ENCODE measurements around the gene TBRG1. TPM values are rescaled to one million over a fixed set of nuclear protein-coding genes. Genes with fewer than 3 reads are reported as not detected.

Gene TBRG1
- total and polyA plus RNA-seq, 5 donors = 17.9 to 28.6 (median 25.3) TPM

DNA sequence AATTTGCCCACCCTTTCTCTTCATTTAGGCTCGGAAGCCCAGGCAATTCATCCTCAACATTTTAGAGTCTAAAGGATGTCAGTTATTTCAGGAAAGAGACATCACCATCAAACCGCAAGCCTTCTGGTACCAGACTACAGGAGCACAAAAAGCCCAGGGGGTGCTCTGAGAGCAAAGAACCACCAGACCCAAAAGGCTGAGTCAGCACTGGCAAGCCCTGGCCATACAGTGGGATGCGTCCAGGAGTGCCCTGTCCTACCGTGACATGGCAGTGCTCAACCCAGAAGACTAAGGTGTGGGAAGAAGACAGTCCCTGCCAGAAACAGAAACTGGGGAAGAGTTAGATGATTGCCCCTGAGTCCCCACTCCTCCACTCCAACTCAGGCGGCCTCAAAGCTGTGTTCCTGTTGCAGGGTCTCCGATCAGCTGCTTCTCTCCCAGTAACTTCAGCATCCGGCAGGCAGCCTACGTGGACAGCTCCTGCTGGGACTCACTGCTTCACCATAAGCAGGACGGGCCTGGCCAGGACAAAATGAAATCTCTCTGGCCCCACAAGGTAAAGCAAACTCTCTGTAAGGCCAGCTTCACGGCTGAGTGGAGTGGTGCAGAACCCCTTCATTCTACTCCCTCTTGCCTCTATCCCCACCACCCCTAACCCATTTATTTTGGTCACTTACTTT, 10.0 kb upstream of the TBRG1 start:
- intact Hi-C loops (cut with DNase I) = no loop called here
- WGBS = 60% methylated on average over 10 of the region's 10 CpGs
- Histone ChIP-seq H3K9me3 (ENCODE audit: control insufficient read depth, low read length) (no peaks in the 10 kb centered on the region), H3K27me3 (ENCODE audit: control insufficient read depth, insufficient read depth) (no peaks in the 10 kb centered on the region), H3K4me1 (ENCODE audit: control insufficient read depth, insufficient read depth, low read length) (no peaks in the 10 kb centered on the region), H3K4me3 (ENCODE audit: low read length) (no peak overlapping the region), H3K27ac (ENCODE audit: low read length) (no peak overlapping the region)
- ATAC-seq = no peak
- DNase-seq = no peak

DNA sequence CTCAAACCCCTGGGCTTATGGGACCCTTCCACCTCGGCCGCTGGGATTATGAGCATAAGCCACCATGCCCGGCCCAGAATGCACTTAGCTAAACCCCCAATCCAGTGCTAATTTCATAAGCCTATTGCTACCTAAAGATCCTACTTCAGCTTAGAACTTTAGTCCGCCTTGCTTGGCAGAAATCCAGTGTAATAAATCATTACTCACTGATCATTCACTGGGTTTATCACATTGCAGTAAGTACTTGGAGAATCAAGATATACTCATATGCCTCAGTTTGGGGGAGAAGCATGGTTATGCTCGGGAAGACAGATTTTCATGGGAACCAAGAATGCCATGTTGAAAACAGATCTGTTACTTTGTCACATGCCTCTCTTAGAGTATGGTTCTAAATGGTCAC, 3.8 kb upstream of the TBRG1 start:
- intact Hi-C loops (cut with DNase I) = no loop called here

DNA sequence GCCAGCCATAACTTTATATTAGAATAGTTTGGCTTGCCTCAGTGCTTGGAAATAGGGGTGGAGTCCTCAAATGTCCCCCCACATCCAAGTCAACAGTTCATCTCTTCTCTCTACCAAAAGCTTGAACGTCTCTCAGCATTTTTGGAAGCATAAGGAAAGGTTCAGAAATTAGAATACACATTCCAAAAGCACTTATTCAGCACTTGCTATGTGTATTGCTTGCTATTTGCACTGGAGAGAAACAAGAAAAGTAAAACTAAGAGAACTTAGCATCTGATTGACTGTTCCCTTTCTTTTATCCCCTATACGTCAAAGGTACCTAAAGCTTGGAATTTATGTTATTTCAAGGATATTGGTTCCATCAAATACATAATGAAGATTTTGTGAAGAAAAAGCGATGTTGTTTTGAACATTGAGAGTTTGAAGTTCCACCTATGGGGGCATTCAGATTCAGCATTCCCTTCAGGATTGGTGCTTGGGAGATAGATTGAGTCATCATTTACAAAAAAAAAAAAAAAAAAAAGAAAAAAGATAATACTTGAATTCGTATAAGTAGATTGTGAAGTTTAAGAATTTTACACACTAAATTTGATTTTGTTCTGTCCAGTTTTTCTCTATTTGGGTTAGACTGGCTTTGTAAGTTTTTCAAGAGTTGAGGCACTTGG, 1.3 kb downstream of the TBRG1 start:
- no peaks in the 10 kb centered on the region for H3K27me3 ChIP-seq (ENCODE audit: control insufficient read depth, insufficient read depth)
- intact Hi-C loops (cut with DNase I) = no loop called here
- peak overlapping the region; percentile 92 for H3K4me3 ChIP-seq (ENCODE audit: low read length)
- WGBS = 51% methylated on average over 4 of the region's 4 CpGs
- H3K4me1 ChIP-seq (ENCODE audit: control insufficient read depth, insufficient read depth, low read length) = no peaks in the 10 kb centered on the region
- ATAC-seq = no peak
- no peaks in the 10 kb centered on the region for H3K9me3 ChIP-seq (ENCODE audit: control insufficient read depth, low read length)
- no peak overlapping the region for H3K27ac ChIP-seq (ENCODE audit: low read length)
- no peak for DNase-seq

More for the DNA sequence above, 3.8 kb upstream of the TBRG1 start:
- no peaks in the 10 kb centered on the region for H3K27me3 ChIP-seq (ENCODE audit: control insufficient read depth, insufficient read depth)
- no peak overlapping the region for H3K27ac ChIP-seq (ENCODE audit: low read length)
- H3K9me3 ChIP-seq (ENCODE audit: control insufficient read depth, low read length) = no peaks in the 10 kb centered on the region
- H3K4me1 ChIP-seq (ENCODE audit: control insufficient read depth, insufficient read depth, low read length) = no peaks in the 10 kb centered on the region
- DNase-seq = no peak
- H3K4me3 ChIP-seq (ENCODE audit: low read length) = no peak overlapping the region
- no peak for ATAC-seq
- 82% methylated on average over 5 of the region's 5 CpGs for WGBS

DNA sequence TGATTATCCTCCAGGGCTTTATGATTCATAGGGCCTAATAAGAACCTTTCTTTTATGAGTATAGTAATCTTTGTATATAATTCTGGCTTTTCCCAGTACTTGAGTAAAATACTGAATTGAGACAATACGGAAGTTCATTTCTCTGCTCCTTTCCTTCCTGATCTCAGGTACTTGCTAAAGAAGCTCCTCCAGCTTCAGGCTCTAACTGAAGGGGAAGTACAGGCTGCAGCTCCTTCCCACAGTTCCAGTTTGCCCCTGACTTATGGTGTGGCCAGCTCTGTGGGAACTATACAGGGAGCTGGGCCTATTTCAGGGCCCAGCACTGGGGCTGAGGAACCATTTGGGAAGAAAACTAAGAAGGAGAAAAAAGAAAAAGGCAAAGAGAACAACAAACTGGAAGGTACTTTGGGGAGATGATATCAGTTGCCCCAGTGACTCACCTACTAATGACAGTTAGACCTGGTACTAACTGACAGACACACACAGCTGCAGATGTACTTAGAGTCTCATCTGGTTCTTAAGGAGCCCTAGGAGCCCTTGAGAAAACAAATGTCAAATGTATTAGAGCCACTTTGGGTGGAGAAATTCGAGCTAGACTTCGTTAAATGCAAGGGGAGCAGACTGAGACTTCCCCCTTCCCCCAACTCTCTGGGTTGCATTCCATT, 3.0 kb downstream of the TBRG1 start:
- Histone ChIP-seq H3K4me1 (ENCODE audit: control insufficient read depth, insufficient read depth, low read length) (no peaks in the 10 kb centered on the region), H3K4me3 (ENCODE audit: low read length) (no peak overlapping the region), H3K27me3 (ENCODE audit: control insufficient read depth, insufficient read depth) (no peaks in the 10 kb centered on the region), H3K9me3 (ENCODE audit: control insufficient read depth, low read length) (no peaks in the 10 kb centered on the region), H3K27ac (ENCODE audit: low read length) (no peak overlapping the region)
- ATAC-seq (no peak), DNase-seq (no peak)
- intact Hi-C loops (cut with DNase I) = no loop called here
- 91% methylated on average over 3 of the region's 3 CpGs for WGBS

DNA sequence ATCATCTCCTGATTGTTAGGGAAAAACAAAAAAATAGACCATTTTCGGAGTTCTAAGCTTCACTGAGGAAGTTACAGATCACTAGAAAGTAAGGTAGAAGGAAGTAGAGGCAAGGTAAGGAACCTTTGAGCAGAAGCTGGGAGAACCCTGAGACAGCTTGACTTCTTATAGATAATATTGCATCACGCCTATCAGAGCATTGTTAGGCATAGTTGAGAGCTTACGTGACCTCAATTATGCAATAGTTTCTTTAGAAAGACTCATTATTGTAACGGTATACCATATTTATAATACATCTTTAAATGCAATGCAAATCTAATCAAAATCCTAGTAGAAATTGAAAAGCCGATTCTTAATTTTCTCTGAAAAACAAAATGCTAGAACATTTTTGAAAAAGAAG, 4.9 kb downstream of the TBRG1 start:
- intact Hi-C loops (cut with DNase I) = no loop called here
- H3K9me3 ChIP-seq (ENCODE audit: control insufficient read depth, low read length) = no peaks in the 10 kb centered on the region
- H3K4me1 ChIP-seq (ENCODE audit: control insufficient read depth, insufficient read depth, low read length) = no peaks in the 10 kb centered on the region
- ATAC-seq (no peak), DNase-seq (no peak)
- H3K27me3 ChIP-seq (ENCODE audit: control insufficient read depth, insufficient read depth) = no peaks in the 10 kb centered on the region
- H3K4me3 ChIP-seq (ENCODE audit: low read length) = no peak overlapping the region
- WGBS = 86% methylated on average over 5 of the region's 5 CpGs
- no peak overlapping the region for H3K27ac ChIP-seq (ENCODE audit: low read length)

DNA sequence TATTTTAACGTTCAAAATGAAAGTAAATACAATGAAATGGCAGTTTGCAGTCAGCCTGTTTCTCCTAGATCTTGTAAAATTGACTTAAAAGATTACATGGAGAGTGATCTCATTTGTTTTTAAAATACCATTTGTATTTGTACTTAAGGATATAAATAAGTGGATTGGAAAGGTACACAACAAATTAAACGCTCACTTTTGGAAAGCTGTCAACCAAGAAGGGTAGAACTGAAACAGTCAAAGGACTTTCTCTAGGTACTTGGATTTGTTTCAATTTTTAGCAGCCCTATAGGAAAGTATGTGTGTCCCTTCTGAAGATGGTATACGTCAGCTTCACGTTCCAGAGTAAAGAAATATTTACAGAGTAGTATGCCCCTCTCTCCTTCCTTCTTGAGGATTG, 7.3 kb downstream of the TBRG1 start:
- DNase-seq (no peak), ATAC-seq (no peak)
- H3K27ac ChIP-seq (ENCODE audit: low read length) = no peak overlapping the region
- no peaks in the 10 kb centered on the region for H3K4me1 ChIP-seq (ENCODE audit: control insufficient read depth, insufficient read depth, low read length)
- intact Hi-C loops (cut with DNase I) = no loop called here
- H3K27me3 ChIP-seq (ENCODE audit: control insufficient read depth, insufficient read depth) = no peaks in the 10 kb centered on the region
- 85% methylated on average over 4 of the region's 4 CpGs for WGBS
- H3K9me3 ChIP-seq (ENCODE audit: control insufficient read depth, low read length) = no peaks in the 10 kb centered on the region
- H3K4me3 ChIP-seq (ENCODE audit: low read length) = no peak overlapping the region

DNA sequence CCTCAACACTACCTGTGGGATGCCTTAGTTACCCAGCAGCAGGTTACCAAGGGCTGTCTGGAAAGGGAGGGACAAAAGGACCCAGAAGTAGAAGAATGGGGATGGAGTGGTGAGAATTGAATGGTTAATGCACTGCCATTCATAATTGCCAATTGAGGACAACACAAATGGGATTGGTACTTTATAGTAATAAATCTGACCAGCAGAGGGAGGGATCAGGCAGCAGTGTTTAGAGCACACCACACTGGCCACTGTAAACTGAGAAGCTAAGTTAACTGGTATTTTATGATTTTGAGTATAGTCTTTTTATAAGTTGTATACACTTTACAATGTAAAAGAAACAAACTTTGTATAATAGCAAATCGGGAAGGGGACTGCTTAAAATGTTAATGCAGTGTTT, 10.7 kb downstream of the TBRG1 start:
- intact Hi-C loops (cut with DNase I) = no loop called here
- no peak overlapping the region for H3K27ac ChIP-seq (ENCODE audit: low read length)
- ATAC-seq (no peak), DNase-seq (no peak)
- no peaks in the 10 kb centered on the region for H3K27me3 ChIP-seq (ENCODE audit: control insufficient read depth, insufficient read depth)
- 96% methylated on average over 1 of the region's 1 CpG for WGBS
- no peak overlapping the region for H3K4me3 ChIP-seq (ENCODE audit: low read length)
- H3K4me1 ChIP-seq (ENCODE audit: control insufficient read depth, insufficient read depth, low read length) = no peaks in the 10 kb centered on the region
- no peaks in the 10 kb centered on the region for H3K9me3 ChIP-seq (ENCODE audit: control insufficient read depth, low read length)

DNA sequence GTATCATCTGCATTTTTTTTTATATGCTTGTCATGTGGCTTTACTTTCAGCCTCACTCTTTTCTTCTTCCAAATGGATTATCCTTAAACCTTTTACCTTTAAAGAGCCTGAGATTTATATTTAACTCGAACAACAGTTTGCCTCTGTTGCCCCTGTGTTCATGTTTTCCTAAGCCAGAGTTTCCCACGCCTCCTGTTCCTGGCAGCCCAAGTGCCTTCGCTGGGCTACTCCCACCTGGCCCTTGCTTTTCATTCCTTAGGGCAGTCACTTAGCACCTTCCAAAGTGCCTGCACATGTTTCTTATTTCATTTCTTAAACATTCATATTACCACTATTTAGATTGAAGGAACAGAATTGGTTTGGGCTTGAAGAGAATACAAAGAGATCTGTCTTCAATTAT, 13.3 kb downstream of the TBRG1 start:
- Histone ChIP-seq H3K9me3 (ENCODE audit: control insufficient read depth, low read length) (no peaks in the 10 kb centered on the region), H3K27ac (ENCODE audit: low read length) (no peak overlapping the region), H3K27me3 (ENCODE audit: control insufficient read depth, insufficient read depth) (no peaks in the 10 kb centered on the region), H3K4me3 (ENCODE audit: low read length) (no peak overlapping the region), H3K4me1 (ENCODE audit: control insufficient read depth, insufficient read depth, low read length) (no peaks in the 10 kb centered on the region)
- intact Hi-C loops (cut with DNase I) = no loop called here
- DNase-seq = no peak
- WGBS = 78% methylated on average over 3 of the region's 3 CpGs
- ATAC-seq = peak in 1 of 2 donors; percentile 68

DNA sequence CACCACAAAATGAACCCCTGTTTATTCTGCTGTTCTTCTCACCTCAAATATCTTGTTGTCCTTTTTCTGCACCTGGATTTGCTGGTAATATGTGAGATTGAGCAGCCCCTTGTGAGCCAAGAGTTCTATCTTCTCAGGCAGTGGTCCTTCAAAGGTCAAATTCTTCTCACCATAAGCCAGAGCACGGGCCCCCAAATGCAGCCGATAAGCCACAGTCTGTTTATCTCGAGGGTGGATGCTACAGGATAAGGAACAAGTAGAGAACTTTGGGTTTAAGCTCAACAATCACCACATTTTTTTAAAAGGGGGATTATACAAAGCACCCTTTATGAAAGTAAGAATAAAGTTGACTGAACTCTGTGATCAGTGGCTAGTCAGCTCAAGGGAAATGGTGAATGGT, 15.8 kb downstream of the TBRG1 start:
- DNase-seq (no peak), ATAC-seq (no peak)
- WGBS = 56% methylated on average over 3 of the region's 3 CpGs
- Histone ChIP-seq H3K4me3 (ENCODE audit: low read length) (no peak overlapping the region), H3K27me3 (ENCODE audit: control insufficient read depth, insufficient read depth) (no peaks in the 10 kb centered on the region), H3K9me3 (ENCODE audit: control insufficient read depth, low read length) (no peaks in the 10 kb centered on the region), H3K4me1 (ENCODE audit: control insufficient read depth, insufficient read depth, low read length) (no peaks in the 10 kb centered on the region), H3K27ac (ENCODE audit: low read length) (no peak overlapping the region)
- intact Hi-C loops (cut with DNase I) = no loop called here

DNA sequence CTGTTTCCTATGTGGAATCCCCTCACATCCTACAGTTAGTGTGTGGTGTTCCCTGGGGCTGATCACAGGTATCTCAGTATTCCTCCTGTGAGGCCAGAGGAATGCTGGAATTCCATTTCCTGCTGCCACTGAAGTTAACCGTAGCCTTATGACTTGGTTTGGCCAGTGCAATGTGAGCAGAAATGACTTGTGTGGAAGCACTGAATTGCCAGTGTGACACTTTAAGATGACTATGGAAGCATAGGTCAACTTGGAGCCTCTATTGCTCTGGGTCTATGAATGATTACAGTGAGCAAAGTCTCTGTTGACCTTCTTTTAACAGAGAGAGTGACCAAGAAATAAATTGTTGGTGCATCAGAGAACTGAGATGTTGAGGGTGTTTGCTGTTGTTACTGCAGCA, 16.5 kb downstream of the TBRG1 start:
- ATAC-seq = no peak
- H3K27me3 ChIP-seq (ENCODE audit: control insufficient read depth, insufficient read depth) = no peaks in the 10 kb centered on the region
- H3K9me3 ChIP-seq (ENCODE audit: control insufficient read depth, low read length) = no peaks in the 10 kb centered on the region
- intact Hi-C loops (cut with DNase I) = no loop called here
- no peaks in the 10 kb centered on the region for H3K4me1 ChIP-seq (ENCODE audit: control insufficient read depth, insufficient read depth, low read length)
- WGBS = 71% methylated on average over 1 of the region's 1 CpG
- no peak overlapping the region for H3K4me3 ChIP-seq (ENCODE audit: low read length)
- H3K27ac ChIP-seq (ENCODE audit: low read length) = no peak overlapping the region
- no peak for DNase-seq

DNA sequence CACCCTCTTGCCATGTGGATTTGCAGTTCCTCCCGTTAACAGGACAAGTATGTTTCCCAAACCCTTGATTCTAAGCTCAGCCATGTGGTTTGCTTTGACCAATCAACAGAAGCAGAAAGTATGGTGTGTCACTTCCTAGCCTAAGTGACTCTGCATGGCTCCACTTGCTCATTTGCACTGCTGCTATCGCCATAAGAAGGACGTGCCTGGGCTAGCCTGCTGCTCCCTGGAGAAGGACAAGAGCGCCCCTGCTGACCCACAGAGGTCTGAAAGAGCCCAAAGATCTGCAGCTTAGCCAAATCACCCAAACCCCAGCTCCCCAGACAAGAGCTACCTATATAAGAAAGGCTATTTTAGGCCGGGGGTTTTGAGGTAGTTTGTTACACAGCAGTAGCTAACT, 18.0 kb downstream of the TBRG1 start:
- Histone ChIP-seq H3K4me3 (ENCODE audit: low read length) (no peak overlapping the region), H3K9me3 (ENCODE audit: control insufficient read depth, low read length) (no peaks in the 10 kb centered on the region), H3K27ac (ENCODE audit: low read length) (no peak overlapping the region), H3K4me1 (ENCODE audit: control insufficient read depth, insufficient read depth, low read length) (no peaks in the 10 kb centered on the region), H3K27me3 (ENCODE audit: control insufficient read depth, insufficient read depth) (no peaks in the 10 kb centered on the region)
- intact Hi-C loops (cut with DNase I) = no loop called here
- ATAC-seq (no peak), DNase-seq (no peak)
- 90% methylated on average over 5 of the region's 5 CpGs for WGBS
